HG03378 (cell line): ENCODE data around the gene RAMP2.

Source experiments
- ATAC-seq: cut with Tn5 transposase; IDR thresholded peaks from one replicate; pipeline ENCODE4 v1.9.1; 2021; ENCODE audit warnings: mild to moderate bottlenecking, moderate library complexity; ENCODE audit not compliant: unreplicated experiment

RAMP2 gene

GRCh38 chr17:42791948-42792347, 30.9 kb downstream of the RAMP2 start:
- ATAC-seq = no peak

GRCh38 chr17:42792545-42792944, 31.5 kb downstream of the RAMP2 start:
- no peak for ATAC-seq

DNA sequence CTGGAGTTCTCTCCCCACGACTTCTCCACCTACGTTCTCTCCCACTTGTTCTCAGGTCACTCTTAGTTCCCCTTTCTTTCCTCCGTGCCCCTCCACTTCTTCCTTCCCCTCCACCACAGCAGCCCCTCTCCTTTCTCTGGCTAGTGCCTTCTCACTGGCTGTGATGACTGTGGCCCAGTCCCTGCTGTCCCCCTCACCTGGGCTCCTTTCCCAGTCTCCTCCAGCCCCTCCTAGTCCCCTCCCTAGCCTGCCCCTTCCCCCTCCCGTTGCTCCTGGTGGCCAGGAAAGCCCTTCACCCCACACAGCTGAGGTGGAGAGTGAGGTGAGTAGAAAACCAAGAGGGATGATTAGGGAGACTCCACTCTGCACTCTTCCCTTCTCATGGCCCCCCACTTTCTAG, 34.0 kb downstream of the RAMP2 start:
- ATAC-seq = no peak

DNA sequence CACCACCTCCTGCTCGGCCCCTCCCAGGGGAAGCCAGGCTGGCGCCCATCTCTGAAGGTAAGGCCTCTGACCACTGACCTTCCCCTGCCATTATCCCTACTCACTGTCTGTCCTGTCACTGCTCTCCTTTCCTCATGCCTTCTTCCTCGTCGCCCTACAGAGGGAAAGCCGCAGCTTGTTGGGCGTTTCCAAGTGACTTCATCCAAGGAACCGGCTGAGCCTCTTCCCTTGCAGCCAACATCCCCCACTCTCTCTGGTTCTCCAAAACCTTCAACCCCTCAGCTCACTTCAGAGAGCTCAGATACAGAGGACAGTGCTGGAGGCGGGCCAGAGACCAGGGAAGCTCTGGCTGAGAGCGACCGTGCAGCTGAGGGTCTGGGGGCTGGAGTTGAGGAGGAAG, 34.4 kb downstream of the RAMP2 start:
- ATAC-seq = no peak

DNA sequence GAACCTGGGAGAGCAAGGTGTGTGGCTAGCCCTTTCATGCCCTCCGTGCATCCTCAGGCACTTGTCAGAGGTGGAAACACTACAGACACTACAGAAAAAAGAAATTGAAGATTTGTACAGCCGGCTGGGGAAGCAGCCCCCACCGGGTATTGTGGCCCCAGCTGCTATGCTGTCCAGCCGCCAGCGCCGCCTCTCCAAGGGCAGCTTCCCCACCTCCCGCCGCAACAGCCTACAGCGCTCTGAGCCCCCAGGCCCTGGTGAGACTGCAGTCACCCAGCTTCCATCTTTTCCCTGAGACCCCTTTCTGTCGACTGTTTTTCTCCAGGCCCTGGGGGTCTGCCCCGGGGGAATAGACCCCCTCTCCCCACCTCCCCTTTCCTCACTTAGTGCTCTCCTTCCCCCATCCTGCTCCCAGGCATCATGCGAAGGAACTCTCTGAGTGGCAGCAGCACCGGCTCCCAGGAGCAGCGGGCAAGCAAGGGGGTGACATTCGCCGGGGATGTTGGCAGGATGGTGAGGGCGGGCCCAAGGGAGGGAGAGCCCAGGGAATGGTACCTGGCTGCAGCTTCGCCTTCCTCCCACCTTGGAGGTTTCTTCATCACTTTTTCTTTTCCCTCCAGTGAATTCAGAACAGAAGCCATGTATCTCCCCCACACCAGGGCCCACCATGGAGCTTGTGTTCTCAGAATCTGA, 35.2 kb downstream of the RAMP2 start:
- ATAC-seq = no peak

DNA sequence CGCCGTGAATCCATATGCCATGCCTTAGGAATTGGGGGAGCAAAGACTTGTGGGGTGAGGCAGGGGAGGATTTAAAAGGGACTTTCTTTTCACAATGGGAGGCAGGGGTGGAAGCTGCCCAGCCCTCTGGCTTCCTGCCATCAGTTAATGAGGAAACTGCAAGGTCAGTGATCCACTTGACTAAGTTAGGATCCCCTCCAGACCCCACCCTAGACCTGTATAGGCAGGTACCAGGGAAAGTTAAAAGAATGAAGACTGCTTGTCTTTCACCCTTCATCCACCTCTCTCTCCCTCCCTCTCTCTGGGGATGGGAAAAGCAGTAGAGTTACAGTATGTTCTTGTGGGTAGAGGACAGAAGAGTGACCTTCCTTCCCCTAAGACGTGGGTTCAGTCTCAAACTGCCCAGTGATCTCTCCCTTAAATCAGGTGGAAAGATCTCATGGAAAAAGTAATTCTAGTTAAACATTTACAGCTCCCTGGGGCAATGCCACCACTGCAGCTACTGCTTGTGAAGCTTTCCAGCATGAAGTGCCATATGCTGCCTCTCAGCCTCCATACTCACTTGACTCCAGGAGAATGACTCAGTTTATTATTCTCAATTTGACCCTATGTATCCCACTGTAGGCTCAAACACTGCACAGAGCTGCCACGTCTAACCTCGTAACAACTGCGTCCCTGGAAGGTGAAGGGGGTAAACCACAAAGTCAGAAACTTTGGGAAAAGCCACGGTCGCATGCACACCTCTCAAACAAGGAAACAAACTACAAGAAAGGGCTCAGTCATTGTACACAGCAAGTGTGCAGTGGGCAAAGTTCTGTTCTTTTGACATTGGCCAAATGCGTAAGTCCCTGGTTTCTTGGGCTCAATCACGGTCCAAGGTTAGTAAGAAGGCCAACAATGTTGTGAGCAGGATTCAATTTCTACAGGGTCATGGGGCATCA, 36.3 kb downstream of the RAMP2 start:
- no peak for ATAC-seq

DNA sequence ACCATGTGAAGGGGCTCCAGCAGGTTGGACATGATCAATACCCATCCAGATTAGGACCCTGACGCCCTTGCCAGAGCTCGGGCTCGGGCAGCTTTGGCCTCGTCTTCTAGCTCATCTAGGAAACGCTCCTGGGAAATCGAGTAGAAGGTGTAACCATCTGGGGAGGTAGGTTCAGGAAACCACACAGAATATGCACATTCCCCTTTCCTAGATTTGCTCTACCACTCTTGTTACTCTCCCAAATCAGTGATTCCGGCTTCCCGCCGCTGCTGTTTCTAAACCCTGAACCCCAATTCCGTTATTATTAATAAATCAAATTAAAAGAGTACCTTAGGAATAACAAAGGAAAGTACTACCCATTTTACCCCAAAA, 37.0 kb downstream of the RAMP2 start:
- no peak for ATAC-seq

GRCh38 chr17:42798383-42799380, 37.7 kb downstream of the RAMP2 start, which contains the start of the genes CNTD1 and COA3:
TSS of gene CNTD1 (plus strand) at chr17:42798861. CDS start at chr17:42799068, 207 bp downstream.
TSS of gene COA3 (minus strand) at chr17:42798704. CDS start at chr17:42798681, 23 bp downstream.
- ATAC-seq = no peak

GRCh38 chr17:42803074-42803883, 42.3 kb downstream of the RAMP2 start:
- ATAC-seq = no peak

DNA sequence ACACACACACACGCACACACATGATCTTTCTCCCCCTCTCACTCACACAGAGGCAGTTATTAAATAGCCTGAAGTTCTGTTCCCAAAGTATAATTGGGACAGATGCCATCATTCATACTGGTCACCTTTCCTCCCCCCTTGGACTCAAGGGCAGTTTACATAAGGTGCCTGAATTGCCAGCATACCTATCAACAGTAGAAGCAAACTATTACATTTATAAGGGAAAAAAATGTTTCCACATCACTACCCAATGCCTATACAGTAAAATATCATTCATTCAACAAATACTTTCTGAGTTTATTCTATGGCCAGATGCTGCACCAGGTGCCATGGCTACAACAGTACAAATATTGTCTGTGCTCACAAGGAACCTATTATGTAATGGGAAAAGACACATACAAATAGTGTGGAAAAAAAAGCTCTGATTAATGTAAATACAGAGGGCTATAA, 43.9 kb downstream of the RAMP2 start:
- ATAC-seq = no peak

GRCh38 chr17:42806249-42806648, 45.2 kb downstream of the RAMP2 start:
- no peak for ATAC-seq

DNA sequence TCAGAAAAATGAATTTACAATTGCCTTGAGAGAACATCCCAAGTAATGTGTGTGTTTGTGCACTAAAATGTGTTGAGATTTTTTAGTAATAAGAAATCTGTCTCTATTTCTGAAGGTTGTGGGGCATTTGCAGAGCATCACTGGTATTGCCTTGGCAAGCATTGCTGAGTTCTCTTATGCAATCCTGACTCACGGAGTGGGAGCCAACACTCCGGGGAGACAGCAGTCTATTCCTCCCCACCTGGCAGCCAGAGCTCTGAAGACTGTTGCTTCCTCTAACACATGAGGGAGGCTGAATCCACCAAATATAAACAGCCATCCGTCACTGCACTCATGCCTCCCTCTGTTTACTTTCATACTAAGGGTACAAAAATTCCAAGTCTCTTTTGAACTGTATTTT, 48.2 kb downstream of the RAMP2 start:
- ATAC-seq = no peak
